H1 (cell line): ENCODE results near the gene GNAO1. TPM values are rescaled to one million over a fixed set of nuclear protein-coding genes. Genes with fewer than 3 reads are reported as not detected.

Experiments
- CEBPB ChIP-seq: IDR thresholded peaks from 2 replicates; pipeline ENCODE4 v1.6.1; 2012; ENCODE audit warnings: low read depth, low read length
- KDM4A ChIP-seq: IDR thresholded peaks from one replicate; pipeline ENCODE4 v1.7.1; 2012; ENCODE audit warnings: low read depth, mild to moderate bottlenecking, moderate library complexity, low read length, inconsistent platforms; ENCODE audit not compliant: severe bottlenecking
- polyA plus RNA-seq, 7 experiments: library from polyadenylated mRNA; depleted of rRNA in 3 of 7; stranded (reverse) in 5 of 7; unstranded in 2 of 7; fragments of >200 nt in 5 of 7; fragments of 200-250 nt in 2 of 7; gene quantifications; 1 replicate in 5 of 7; 2 replicates in 1 of 7; 4 replicates in 1 of 7; pipeline versions ENCODE4 v1.2.1 to v1.2.3, GENCODE V29; 2011 to 2013; ENCODE audit warnings: missing spikeins in 2 of 7, mixed read lengths in 2 of 7
- total RNA-seq: library from RNA; stranded (reverse); fragmentation: NEBNext Ultra II Directional; extraction: Animal tissue kit (Norgen Biotek cat#: 25700); gene quantifications from 2 replicates; pipeline ENCODE4 v1.2.1, GENCODE V29; 2021
- TF ChIP-seq, protein P1 (sequence below): IDR thresholded peaks from 2 replicates; pipeline ENCODE4 v1.6.1; 2012; ENCODE audit warnings: inconsistent platforms

Gene GNAO1
- total and polyA plus RNA-seq, 2 of the 8 experiments (the other 6 are each of a cell fraction or from before 2014, with no cell fraction given), result 6.7 to 34.4 TPM

DNA sequence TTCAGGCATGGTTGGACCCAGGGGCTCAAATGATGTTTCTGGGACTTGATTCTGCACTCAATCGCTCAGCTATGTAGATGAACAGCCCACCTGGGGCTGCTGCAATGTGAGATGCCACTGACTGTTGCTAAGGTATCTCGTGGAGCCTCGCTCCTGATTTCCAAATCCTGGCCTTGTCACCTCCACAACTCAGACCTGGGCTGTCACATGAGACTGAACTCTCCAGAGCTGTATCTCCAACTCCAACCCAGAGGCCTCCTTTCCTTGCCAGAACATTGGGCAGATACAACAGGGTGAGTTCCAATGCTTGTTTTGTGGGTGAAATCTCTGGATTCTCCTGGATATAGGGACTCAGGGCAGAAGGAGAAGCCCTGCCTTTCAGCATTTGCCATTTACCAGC, 79.5 kb downstream of the GNAO1 start (continued):
- TF ChIP-seq, protein P1, sequence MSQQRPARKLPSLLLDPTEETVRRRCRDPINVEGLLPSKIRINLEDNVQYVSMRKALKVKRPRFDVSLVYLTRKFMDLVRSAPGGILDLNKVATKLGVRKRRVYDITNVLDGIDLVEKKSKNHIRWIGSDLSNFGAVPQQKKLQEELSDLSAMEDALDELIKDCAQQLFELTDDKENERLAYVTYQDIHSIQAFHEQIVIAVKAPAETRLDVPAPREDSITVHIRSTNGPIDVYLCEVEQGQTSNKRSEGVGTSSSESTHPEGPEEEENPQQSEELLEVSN, result no peak
- TF ChIP-seq CEBPB (no peak), KDM4A (no peak)
